ENCODE results near the gene COQ10A. TPM values are rescaled to one million over a fixed set of nuclear protein-coding genes. Genes with fewer than 3 reads are reported as not detected.

COQ10A gene
- total RNA-seq: 10 to 100 TPM; 15.3 to 17.1 TPM

- Mint-ChIP-seq H3K27me3 (no peaks in the 10 kb centered on the region), H3K36me3 (ENCODE audit: low read depth) (peaks cover 13% of the 10 kb centered on the region), H3K4me1 (peaks cover 19% of the 10 kb centered on the region), H3K27ac (peak within 1 kb of the TSS; percentile 84), H3K9me3 (no peaks in the 10 kb centered on the region), H3K4me3 (peak within 1 kb of the TSS; percentile 91)
- peak; percentile 91 for DNase-seq
- POLR2A ChIA-PET: no interaction called here
- CTCF ChIA-PET: interaction anchor here (0.8 to 4.1 kb wide), 22 partner anchors 10 to 370 kb away, joined by 3 to 44 read pairs (median 3); partner anchors contain the start of genes ANKRD52, RNF41, SMARCC2 and STAT2
Measured at GRCh38 chr12:56266693-56267442, at the start of gene COQ10A. Gene COQ10A (plus strand): TSS chr12:56266942. CDS start chr12:56267119, 177 bp downstream.

- no peak for DNase-seq
- H3K4me1 Mint-ChIP-seq: peaks cover 38% of the 10 kb centered on the region
- H3K27ac Mint-ChIP-seq: no peak overlapping the region
- ChIA-PET CTCF (interaction anchor here (0.7 to 4.0 kb wide), 4 partner anchors 14 to 92 kb away, joined by 3 to 39 read pairs (median 22); partner anchors contain the start of genes ANKRD52, ESYT1 and SMARCC2), POLR2A (no interaction called here)
- H3K36me3 Mint-ChIP-seq (ENCODE audit: low read depth): peaks cover 9% of the 10 kb centered on the region
- no peaks in the 10 kb centered on the region for H3K27me3 Mint-ChIP-seq
- no peaks in the 10 kb centered on the region for H3K9me3 Mint-ChIP-seq
- peak overlapping the region; percentile 30 for H3K4me3 Mint-ChIP-seq
Measured at GRCh38 chr12:56219840-56220239, 46.9 kb upstream of the COQ10A start.

- ChIA-PET CTCF (interaction anchor here (0.6 to 4.0 kb wide), 11 partner anchors 10 to 101 kb away, joined by 3 to 39 read pairs (median 5); partner anchors contain the start of genes ANKRD52, ESYT1 and SMARCC2), POLR2A (interaction anchor here (0.7 kb wide), 2 partner anchors 11 to 49 kb away, joined by 3 to 4 read pairs; no protein-coding TSS in a partner anchor)
- H3K4me1 Mint-ChIP-seq: peaks cover 44% of the 10 kb centered on the region
- DNase-seq: no peak
- peak overlapping the region; percentile 93 for H3K27ac Mint-ChIP-seq
- no peaks in the 10 kb centered on the region for H3K9me3 Mint-ChIP-seq
- peak overlapping the region; percentile 90 for H3K4me3 Mint-ChIP-seq
- H3K27me3 Mint-ChIP-seq: no peaks in the 10 kb centered on the region
- peaks cover 3% of the 10 kb centered on the region for H3K36me3 Mint-ChIP-seq (ENCODE audit: low read depth)
Measured at GRCh38 chr12:56220611-56221231, 46.0 kb upstream of the COQ10A start.

GRCh38 chr12:56221232-56221756, 45.4 kb upstream of the COQ10A start:
- Mint-ChIP-seq H3K4me3 (peak overlapping the region; percentile 90), H3K36me3 (ENCODE audit: low read depth) (peaks cover 6% of the 10 kb centered on the region), H3K27ac (peak overlapping the region; percentile 93), H3K4me1 (peaks cover 49% of the 10 kb centered on the region), H3K9me3 (no peaks in the 10 kb centered on the region), H3K27me3 (no peaks in the 10 kb centered on the region)
- ChIA-PET POLR2A (interaction anchor here (0.5 to 1.2 kb wide), 6 partner anchors 12 to 274 kb away, joined by 3 to 8 read pairs (median 4); no protein-coding TSS in a partner anchor), CTCF (interaction anchor here (0.6 to 4.0 kb wide), 23 partner anchors 10 to 175 kb away, joined by 3 to 39 read pairs (median 4); partner anchors contain the start of genes ANKRD52, ESYT1, SMARCC2 and STAT2)
- no peak for DNase-seq

GRCh38 chr12:56221757-56222530, 44.8 kb upstream of the COQ10A start, which contains the start of gene RNF41:
Gene RNF41 (minus strand): TSS chr12:56221922. CDS start chr12:56214047, 7,875 bp downstream.
- Mint-ChIP-seq H3K27ac (peak within 1 kb of the TSS; percentile 93), H3K36me3 (ENCODE audit: low read depth) (peaks cover 4% of the 10 kb centered on the region), H3K27me3 (no peaks in the 10 kb centered on the region), H3K9me3 (no peaks in the 10 kb centered on the region), H3K4me1 (peaks cover 49% of the 10 kb centered on the region), H3K4me3 (peak within 1 kb of the TSS; percentile 90)
- peak; percentile 95 for DNase-seq
- POLR2A ChIA-PET: interaction anchor here (0.5 to 1.2 kb wide), 5 partner anchors 14 to 274 kb away, joined by 3 to 8 read pairs (median 4); no protein-coding TSS in a partner anchor
- CTCF ChIA-PET: interaction anchor here (0.6 to 4.0 kb wide), 25 partner anchors 9 to 373 kb away, joined by 3 to 39 read pairs (median 4); partner anchors contain the start of genes ANKRD52, COQ10A, ESYT1 and SMARCC2

GRCh38 chr12:56222531-56222895, 44.2 kb upstream of the COQ10A start:
- Mint-ChIP-seq H3K27me3 (no peaks in the 10 kb centered on the region), H3K36me3 (ENCODE audit: low read depth) (peaks cover 6% of the 10 kb centered on the region), H3K4me3 (peak overlapping the region; percentile 90), H3K9me3 (no peaks in the 10 kb centered on the region), H3K27ac (peak overlapping the region; percentile 93), H3K4me1 (peaks cover 49% of the 10 kb centered on the region)
- no peak for DNase-seq
- ChIA-PET POLR2A (interaction anchor here (1.2 kb wide), 1 partner anchor 15 kb away, joined by 4 read pairs; no protein-coding TSS in a partner anchor), CTCF (interaction anchor here (0.6 to 4.0 kb wide), 18 partner anchors 8 to 374 kb away, joined by 3 to 39 read pairs (median 4); partner anchors contain the start of genes COQ10A, ESYT1, SMARCC2 and STAT2)

- H3K36me3 Mint-ChIP-seq (ENCODE audit: low read depth): peaks cover 6% of the 10 kb centered on the region
- DNase-seq: no peak
- H3K4me1 Mint-ChIP-seq: peaks cover 49% of the 10 kb centered on the region
- no peaks in the 10 kb centered on the region for H3K9me3 Mint-ChIP-seq
- H3K4me3 Mint-ChIP-seq: peak overlapping the region; percentile 90
- CTCF ChIA-PET: interaction anchor here (0.7 to 4.0 kb wide), 4 partner anchors 18 to 104 kb away, joined by 3 to 30 read pairs (median 6); no protein-coding TSS in a partner anchor
- POLR2A ChIA-PET: no interaction called here
- peak overlapping the region; percentile 93 for H3K27ac Mint-ChIP-seq
- no peaks in the 10 kb centered on the region for H3K27me3 Mint-ChIP-seq
Measured at GRCh38 chr12:56223571-56224101, 43.1 kb upstream of the COQ10A start.

- Mint-ChIP-seq H3K9me3 (no peaks in the 10 kb centered on the region), H3K36me3 (ENCODE audit: low read depth) (peaks cover 6% of the 10 kb centered on the region), H3K4me1 (peaks cover 49% of the 10 kb centered on the region), H3K27ac (peak within 1 kb of the TSS; percentile 93), H3K4me3 (peak within 1 kb of the TSS; percentile 90), H3K27me3 (no peaks in the 10 kb centered on the region)
- POLR2A ChIA-PET: no interaction called here
- DNase-seq: peak; percentile 96
- CTCF ChIA-PET: interaction anchor here (0.7 kb wide), 1 partner anchor 84 kb away, joined by 3 read pairs; no protein-coding TSS in a partner anchor
Measured at GRCh38 chr12:56224102-56224701, 42.5 kb upstream of the COQ10A start, which contains the start of gene NABP2. Gene NABP2 (plus strand): TSS chr12:56224342. CDS start chr12:56224857, 515 bp downstream.

GRCh38 chr12:56224954-56225353, 41.8 kb upstream of the COQ10A start:
- Mint-ChIP-seq H3K27me3 (no peaks in the 10 kb centered on the region), H3K36me3 (ENCODE audit: low read depth) (peaks cover 6% of the 10 kb centered on the region), H3K27ac (peak overlapping the region; percentile 86), H3K4me1 (peaks cover 48% of the 10 kb centered on the region), H3K9me3 (no peaks in the 10 kb centered on the region), H3K4me3 (peak overlapping the region; percentile 90)
- ChIA-PET CTCF (interaction anchor here (1.3 kb wide), 1 partner anchor 9 kb away, joined by 8 read pairs; no protein-coding TSS in a partner anchor), POLR2A (no interaction called here)
- no peak for DNase-seq

- no peak for DNase-seq
- Mint-ChIP-seq H3K27ac (peak overlapping the region; percentile 36), H3K4me3 (no peak overlapping the region), H3K27me3 (no peaks in the 10 kb centered on the region), H3K9me3 (no peaks in the 10 kb centered on the region), H3K4me1 (peaks cover 18% of the 10 kb centered on the region), H3K36me3 (ENCODE audit: low read depth) (peaks cover 6% of the 10 kb centered on the region)
- ChIA-PET POLR2A (no interaction called here), CTCF (interaction anchor here (0.9 to 1.0 kb wide), 2 partner anchors 13 to 96 kb away, joined by 3 read pairs; no protein-coding TSS in a partner anchor)
Measured at GRCh38 chr12:56229082-56229481, 37.7 kb upstream of the COQ10A start.

GRCh38 chr12:56229916-56230431, 36.8 kb upstream of the COQ10A start, which contains the start of gene SLC39A5:
Gene SLC39A5 (plus strand): TSS chr12:56230051. CDS start chr12:56231275, 1,224 bp downstream.
- Mint-ChIP-seq H3K36me3 (ENCODE audit: low read depth) (peaks cover 6% of the 10 kb centered on the region), H3K9me3 (no peaks in the 10 kb centered on the region), H3K27me3 (no peaks in the 10 kb centered on the region), H3K4me1 (peaks cover 12% of the 10 kb centered on the region), H3K4me3 (no peak within 1 kb of the TSS), H3K27ac (peak within 1 kb of the TSS; percentile 36)
- POLR2A ChIA-PET: no interaction called here
- no peak for DNase-seq
- CTCF ChIA-PET: interaction anchor here (0.6 to 2.1 kb wide), 4 partner anchors 8 to 1307 kb away, joined by 3 to 10 read pairs (median 5); partner anchors contain the start of genes ANKRD52 and RNF41

All from activated CD4-positive, alpha-beta T cell treated with anti-CD3 and anti-CD28 coated beads, Interleukin-2, amount 10 ng/mL, durations not matched to agents 7 days and 5 days (primary cell).